OCI-LY7 (cell line): ENCODE results near the gene TMEM184B. TPM values are rescaled to one million over a fixed set of nuclear protein-coding genes. Genes with fewer than 3 reads are reported as not detected.

Experiments
- Bru-seq: library from RNA; stranded (reverse); fragments of 400-500 nt; gene quantifications from one replicate; lab custom pipeline; 2021; lab: Mats Ljungman, UMichigan
- BruChase-seq, 2 experiments: library from RNA; stranded (reverse); fragments of 400-500 nt; gene quantifications; one replicate each; lab custom pipeline; 2021; lab: Mats Ljungman, UMichigan
- BruUV-seq: library from RNA; stranded (reverse); fragments of 400-500 nt; replicated peaks from 2 replicates; lab custom pipeline; 2021; lab: Mats Ljungman, UMichigan
- CTCF ChIA-PET: fragments of 300-600 bp; sonication (Branson Sonifier 250); formaldehyde crosslinking; loops from one replicate; lab custom pipeline; 2022; ENCODE audit warnings: antibody characterized with exemption; ENCODE audit not compliant: unreplicated experiment; lab: Charles Lee
- POLR2A ChIA-PET: fragments of 300-600 bp; sonication (Branson Sonifier 250); formaldehyde crosslinking; loops from one replicate; lab custom pipeline; 2022; ENCODE audit warnings: antibody characterized with exemption; lab: Charles Lee
- DNase-seq: peaks from one replicate; pipeline ENCODE4 v3.0.0-alpha.2; 2015; ENCODE audit warnings: low spot score
- H2AFZ ChIP-seq: fragments of 200-600 bp; sonication (generic), shearing (Covaris generic); 2 replicates; pipeline ENCODE4 v1.6.1; 2014; ENCODE audit warnings: mild to moderate bottlenecking, antibody characterized with exemption, low read length, moderate library complexity
- H3K27ac ChIP-seq: fragments of 200-600 bp; sonication (generic); 2 replicates; pipeline ENCODE4 v1.5.1; 2014; ENCODE audit warnings: mixed run types, low read depth, mild to moderate bottlenecking, moderate library complexity, low read length, inconsistent platforms; ENCODE audit not compliant: poor library complexity, severe bottlenecking
- H3K36me3 ChIP-seq: fragments of 200-600 bp; sonication (generic); 2 replicates; pipeline ENCODE4 v1.6.1; 2014; ENCODE audit warnings: mild to moderate bottlenecking, antibody characterized with exemption, low read length, moderate library complexity, mixed read lengths; ENCODE audit not compliant: insufficient read depth
- H3K4me1 ChIP-seq: fragments of 200-600 bp; sonication (generic); 2 replicates; pipeline ENCODE4 v1.5.1; 2014; ENCODE audit warnings: mild to moderate bottlenecking, low read length; ENCODE audit not compliant: insufficient read depth, poor library complexity, severe bottlenecking
- H3K4me2 ChIP-seq: fragments of 200-600 bp; sonication (generic); 2 replicates; pipeline ENCODE4 v1.6.1; 2014; ENCODE audit warnings: mild to moderate bottlenecking, low read length
- H3K4me3 ChIP-seq: fragments of 200-600 bp; sonication (generic); 2 replicates; pipeline ENCODE4 v1.5.1; 2014; ENCODE audit warnings: mild to moderate bottlenecking, low read depth, low read length; ENCODE audit not compliant: poor library complexity, severe bottlenecking
- H3K79me2 ChIP-seq: fragments of 200-600 bp; sonication (generic); 2 replicates; pipeline ENCODE4 v1.6.1; 2016; ENCODE audit warnings: low read depth, mild to moderate bottlenecking, low read length, moderate library complexity, mixed read lengths; ENCODE audit not compliant: insufficient read depth
- H3K9me2 ChIP-seq: fragments of 200-600 bp; sonication (generic); 2 replicates; pipeline ENCODE4 v1.6.1; 2016; ENCODE audit warnings: mild to moderate bottlenecking, low read length, mixed read lengths; ENCODE audit not compliant: insufficient read depth
- H3K9me3 ChIP-seq: fragments of 200-600 bp; sonication (generic); 2 replicates; pipeline ENCODE4 v1.6.1; 2014; ENCODE audit warnings: mild to moderate bottlenecking, mixed run types, low read length, mixed read lengths
- H4K20me1 ChIP-seq: fragments of 200-600 bp; sonication (generic); 2 replicates; pipeline ENCODE4 v1.6.1; 2014; ENCODE audit warnings: mild to moderate bottlenecking, antibody characterized with exemption, low read length, moderate library complexity, mixed read lengths; ENCODE audit not compliant: insufficient read depth
- CTCF ChIP-seq: fragments of 200-600 bp; sonication (generic); conservative IDR thresholded peaks from 2 replicates; pipeline ENCODE4 v1.5.1; 2014; ENCODE audit warnings: mild to moderate bottlenecking, antibody characterized with exemption, low read length, moderate library complexity, mixed read lengths
- EZH2phosphoT487 ChIP-seq: fragments of 200-600 bp; sonication (generic); IDR thresholded peaks from 2 replicates; pipeline ENCODE4 v1.6.1; 2018; ENCODE audit warnings: low read depth, borderline replicate concordance, mild to moderate bottlenecking, mixed run types, antibody characterized with exemption, low read length, moderate library complexity, mixed read lengths
- intact Hi-C: fragments of 100-400 bp; cut with micrococcal nuclease; formaldehyde crosslinking; loops from one replicate; pipeline ENCODE4 v1.10.0; 2022; ENCODE audit not compliant: unreplicated experiment
- long read RNA-seq: library from polyadenylated mRNA; stranded (forward); transcript quantifications from one replicate; pipeline ENCODE4 v2.0.0, GENCODE V29; 2022
- total RNA-seq, 2 experiments: library from RNA; depleted of rRNA in 1 of 2; stranded (reverse); fragments of >200 nt in 1 of 2; shearing (Covaris generic) in 1 of 2; gene quantifications; 2 replicates each; pipeline ENCODE4 v1.2.3, GENCODE V29; 2014 to 2022

Gene TMEM184B
- total RNA-seq (2014; rRNA removed; shearing (Covaris generic)), result 11.1 and 19.1 TPM in 2 replicates
- 37.8 and 50.2 TPM in 2 replicates for total RNA-seq (2022)
- percentile 62 among the genes with signal in this experiment for Bru-seq, nascent RNA
- percentile 74 among the genes with signal in this experiment for BruChase-seq, experiment 1, labeled RNA remaining after a 6-hour chase
- BruChase-seq, experiment 2, labeled RNA remaining after a 2-hour chase, result percentile 69 among the genes with signal in this experiment
- long read RNA-seq, full-length matches to known transcripts, result 49 of 80 reads
- long read RNA-seq, partial matches to known transcripts, result 20 of 80 reads
- long read RNA-seq, other reads (novel, unspliced or antisense), result 11 of 80 reads

- H3K9me3 ChIP-seq, result no peaks in the 10 kb centered on the region
- ChIA-PET POLR2A (no interaction called here), CTCF (no interaction called here)
- peak within 1 kb of the TSS; percentile 91 for H2AFZ ChIP-seq
- peaks cover 14% of the 10 kb centered on the region for H4K20me1 ChIP-seq
- H3K4me3 ChIP-seq, result peak within 1 kb of the TSS; percentile 87
- peaks cover 19% of the 10 kb centered on the region; the same call in 1 of the 2 replicates for H3K79me2 ChIP-seq
- H3K36me3 ChIP-seq, result no peaks in the 10 kb centered on the region
- peak within 1 kb of the TSS; percentile 100 for H3K4me2 ChIP-seq
- peak within 1 kb of the TSS; percentile 49 for H3K27ac ChIP-seq
- H3K4me1 ChIP-seq, result peaks cover 75% of the 10 kb centered on the region
- no peaks in the 10 kb centered on the region for H3K9me2 ChIP-seq
- TF ChIP-seq CTCF, result no peak
- no peak for TF ChIP-seq EZH2phosphoT487
- BruUV-seq, result no TSS peak
- intact Hi-C loops, result loop anchor here (1.0 kb wide), 1 partner anchor 28 kb away; no protein-coding TSS in a partner anchor
- peak; percentile 83 for DNase-seq
Observed at GRCh38 chr22:38272373-38273134, at the start of gene TMEM184B. Gene TMEM184B (minus strand): TSS chr22:38273010. CDS start chr22:38247961, 25,049 bp downstream.

- no peak for TF ChIP-seq EZH2phosphoT487
- TF ChIP-seq CTCF, result no peak
- POLR2A ChIA-PET, result no interaction called here
- H3K79me2 ChIP-seq, result peaks cover 11% of the 10 kb centered on the region
- 0 out of 2 replicates have a peak, but pooled peaks cover 1% of the 10 kb centered on the region for H4K20me1 ChIP-seq
- CTCF ChIA-PET, result no interaction called here
- H3K4me1 ChIP-seq, result peaks cover 16% of the 10 kb centered on the region
- H3K9me2 ChIP-seq, result no peaks in the 10 kb centered on the region
- H3K9me3 ChIP-seq, result no peaks in the 10 kb centered on the region
- H3K27ac ChIP-seq, result no peak overlapping the region
- no peak overlapping the region for H3K4me2 ChIP-seq
- no peak for DNase-seq
- H3K4me3 ChIP-seq, result no peak overlapping the region
- H3K36me3 ChIP-seq, result no peaks in the 10 kb centered on the region
- intact Hi-C loops, result no loop called here
- BruUV-seq, result no TSS peak
- no peak overlapping the region for H2AFZ ChIP-seq
Observed at GRCh38 chr22:38320605-38321402, 48.0 kb upstream of the TMEM184B start.
